LNCaP clone FGC (cell line): ENCODE results near the gene EFNA3.

Source experiments
- DNase-seq: peaks from one replicate; pipeline ENCODE4 v3.0.0-alpha.2; 2011; ENCODE audit warnings: low read depth
- H3K4me3 ChIP-seq: 2 replicates; pipeline ENCODE4 v1.5.1; 2011; ENCODE audit warnings: mild to moderate bottlenecking, low read depth, low read length, control low read depth
- CTCF ChIP-seq: IDR thresholded peaks from 2 replicates; pipeline ENCODE4 v1.5.1; 2012; ENCODE audit warnings: mild to moderate bottlenecking; ENCODE audit not compliant: control insufficient read depth, insufficient read depth; ENCODE audit errors: extremely low read depth

Gene EFNA3

GRCh38 chr1:155052439-155053395, 25.9 kb upstream of the EFNA3 start:
- peak; percentile 60 for TF ChIP-seq CTCF
- DNase-seq, result no peak
- H3K4me3 ChIP-seq, result peak overlapping the region; percentile 98

GRCh38 chr1:155053531-155054105, 25.0 kb upstream of the EFNA3 start:
- H3K4me3 ChIP-seq, result no peak overlapping the region
- TF ChIP-seq CTCF, result no peak
- no peak for DNase-seq

GRCh38 chr1:155057104-155057503, 21.5 kb upstream of the EFNA3 start:
- TF ChIP-seq CTCF, result no peak
- no peak overlapping the region for H3K4me3 ChIP-seq
- DNase-seq, result no peak

GRCh38 chr1:155057788-155058211, 20.8 kb upstream of the EFNA3 start:
- no peak for TF ChIP-seq CTCF
- no peak for DNase-seq
- H3K4me3 ChIP-seq, result no peak overlapping the region

GRCh38 chr1:155060736-155061135, 17.9 kb upstream of the EFNA3 start:
- TF ChIP-seq CTCF, result no peak
- no peak for DNase-seq
- H3K4me3 ChIP-seq, result no peak overlapping the region

GRCh38 chr1:155061381-155062150, 17.1 kb upstream of the EFNA3 start:
- no peak for DNase-seq
- peak; percentile 99 for TF ChIP-seq CTCF
- H3K4me3 ChIP-seq, result no peak overlapping the region
